G401.6 (cell line): ENCODE results near the gene ZNF652.
"Not testable (repeated sequence)": the region's sequence is repeated elsewhere in the genome, so short reads cannot be mapped to it uniquely, and the experiment has no call there.

Source experiments
- FAIRE-seq: peaks from 2 replicates; lab custom pipeline; 2012; peaks lifted over from hg19 to GRCh38; lab: Jason Lieb, UNC

The ZNF652 gene

GRCh38 chr17:49361902-49362722, at the start of gene ZNF652:
ZNF652 (minus strand) TSS chr17:49362250; CDS start chr17:49317725, 44,525 bp downstream.
- no peak for FAIRE-seq

- no peak for FAIRE-seq
Measured at GRCh38 chr17:49409066-49409465, 47.0 kb upstream of the ZNF652 start.

DNA sequence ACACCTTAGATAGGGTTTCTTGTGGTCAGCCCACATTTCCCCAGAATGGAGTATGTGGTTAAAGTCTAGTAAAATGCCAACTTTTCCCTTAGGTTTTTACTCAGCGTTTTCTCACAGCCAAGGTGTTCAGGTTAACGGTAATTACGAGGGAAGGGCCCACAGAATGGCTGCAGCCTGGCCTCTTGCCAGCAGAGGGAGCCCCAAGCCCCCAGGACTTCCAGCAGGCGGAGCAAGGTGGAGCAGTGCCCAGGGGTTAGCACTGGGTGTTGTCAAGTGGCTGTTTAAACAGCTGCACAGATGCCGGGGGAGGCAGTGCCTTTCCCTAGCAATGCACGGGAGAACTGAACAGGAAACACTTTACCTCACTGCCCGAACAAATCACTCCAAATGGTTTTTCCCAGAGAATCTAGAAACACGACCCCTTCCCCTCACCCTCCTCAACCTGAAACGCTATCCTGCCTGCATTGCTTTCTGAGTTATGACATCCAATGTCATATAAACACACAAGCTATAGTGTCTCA, 46.0 kb upstream of the ZNF652 start:
- no peak for FAIRE-seq

DNA sequence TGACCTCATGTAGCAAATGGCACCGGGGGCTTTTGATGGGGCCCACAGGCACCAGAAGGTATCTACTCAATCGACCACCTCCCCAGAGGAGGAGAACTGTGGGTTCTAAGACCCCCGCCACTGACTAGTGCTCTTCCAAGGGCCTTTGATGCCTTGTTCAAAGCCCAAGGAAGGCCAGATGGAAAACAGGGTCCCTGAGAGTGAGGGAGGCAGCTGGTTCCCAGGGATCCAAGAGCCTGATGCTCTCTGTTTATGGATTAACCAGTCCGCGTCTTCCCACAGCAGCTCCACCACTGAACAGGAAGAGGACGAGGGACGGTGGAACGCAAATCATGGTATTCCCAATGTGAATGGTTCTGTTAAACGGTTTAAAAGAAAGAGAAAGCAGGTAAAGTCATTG, 45.0 kb upstream of the ZNF652 start:
- no peak for FAIRE-seq

GRCh38 chr17:49406421-49407061, 44.5 kb upstream of the ZNF652 start:
- FAIRE-seq, result no peak

DNA sequence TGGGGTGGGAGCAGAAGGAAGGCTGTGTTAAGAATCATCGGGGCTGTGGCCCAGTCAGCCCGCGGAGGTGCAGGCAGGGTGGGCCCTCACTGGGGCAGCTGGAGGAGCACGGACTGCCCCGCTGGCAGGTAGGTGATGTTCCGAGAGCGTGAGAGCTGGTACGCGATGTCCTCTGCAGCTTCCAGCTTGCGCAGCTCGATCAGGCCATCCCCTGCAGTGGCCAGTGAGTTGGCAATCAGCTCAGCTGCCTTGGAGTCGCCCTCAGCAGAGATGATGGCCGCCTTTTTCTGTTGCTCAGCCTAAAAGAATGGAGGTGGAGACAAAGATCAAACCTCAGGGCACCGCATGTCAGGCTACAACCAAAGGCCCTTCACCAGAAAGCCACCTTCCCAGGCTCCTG, 42.9 kb upstream of the ZNF652 start:
- no peak for FAIRE-seq

DNA sequence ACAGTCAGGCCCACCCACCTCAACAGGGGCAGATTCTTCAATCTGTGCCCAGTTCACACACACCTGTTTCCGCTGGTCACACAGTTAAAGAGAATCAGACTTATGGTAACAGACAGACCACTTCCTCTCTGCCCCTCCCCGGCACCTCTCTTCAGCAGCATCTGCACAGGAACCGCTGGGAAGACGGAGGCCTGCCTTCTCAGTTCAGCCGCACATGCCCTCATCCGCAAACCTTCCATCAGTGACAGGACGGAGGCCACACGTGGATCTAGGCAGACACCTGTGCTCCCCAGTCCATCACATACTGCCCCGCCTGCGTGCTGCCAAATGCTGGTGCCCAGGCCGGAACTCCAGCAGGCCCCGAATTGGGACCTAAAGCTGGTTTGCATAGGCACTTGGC, 42.3 kb upstream of the ZNF652 start:
- no peak for FAIRE-seq

GRCh38 chr17:49403514-49404289, 41.7 kb upstream of the ZNF652 start:
- no peak for FAIRE-seq

DNA sequence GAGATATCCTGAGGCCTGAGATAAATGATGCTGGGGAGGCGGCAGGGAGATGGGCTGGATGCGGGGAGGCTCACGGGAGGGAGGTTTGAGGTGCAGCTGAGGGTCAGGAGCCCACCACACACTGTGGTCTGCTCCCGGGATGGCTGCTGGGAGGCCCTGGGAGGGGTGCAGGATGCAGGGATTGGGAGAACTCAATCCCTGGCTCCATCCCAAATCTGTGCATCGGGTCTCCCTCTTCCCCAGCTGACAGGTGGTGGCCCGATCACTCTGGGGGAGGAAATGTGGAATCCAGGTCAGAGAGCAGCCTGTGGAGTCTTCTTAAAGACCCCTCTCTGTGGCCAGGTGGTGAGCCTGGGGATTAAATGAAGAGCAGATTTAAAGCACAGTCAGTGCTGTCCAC, 40.7 kb upstream of the ZNF652 start:
- FAIRE-seq, result no peak

DNA sequence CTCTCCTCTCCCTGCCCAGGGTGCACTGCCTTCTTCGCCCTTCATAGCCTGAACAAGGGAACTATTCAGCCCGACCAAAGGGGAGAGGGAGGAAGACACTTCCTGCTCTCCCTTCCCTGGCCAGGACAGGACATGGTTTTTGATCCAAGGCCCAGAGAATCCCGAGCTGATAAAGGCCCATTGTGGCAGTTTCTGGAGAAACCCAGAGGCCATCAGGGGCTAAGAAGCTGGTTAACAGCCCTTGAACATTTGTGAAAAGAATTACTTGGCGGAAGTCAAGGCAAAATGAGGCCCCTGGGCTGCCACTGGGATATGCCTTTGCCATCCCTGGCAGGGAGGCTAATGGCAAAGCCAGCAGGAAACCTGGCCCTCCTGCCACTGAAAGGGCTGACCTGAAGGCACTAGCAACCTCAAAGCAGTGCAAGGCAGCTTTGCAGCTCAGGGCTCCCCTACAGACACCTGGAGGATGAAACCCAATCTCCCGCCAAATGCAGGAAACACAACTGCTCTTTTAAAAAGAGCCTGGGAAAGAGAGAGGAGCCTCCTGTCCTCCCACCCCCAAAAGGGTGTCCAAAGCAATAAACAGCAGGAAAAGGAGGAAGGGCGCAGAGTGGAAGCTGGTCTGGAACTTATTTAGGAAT, 40.0 kb upstream of the ZNF652 start:
- FAIRE-seq, result no peak

DNA sequence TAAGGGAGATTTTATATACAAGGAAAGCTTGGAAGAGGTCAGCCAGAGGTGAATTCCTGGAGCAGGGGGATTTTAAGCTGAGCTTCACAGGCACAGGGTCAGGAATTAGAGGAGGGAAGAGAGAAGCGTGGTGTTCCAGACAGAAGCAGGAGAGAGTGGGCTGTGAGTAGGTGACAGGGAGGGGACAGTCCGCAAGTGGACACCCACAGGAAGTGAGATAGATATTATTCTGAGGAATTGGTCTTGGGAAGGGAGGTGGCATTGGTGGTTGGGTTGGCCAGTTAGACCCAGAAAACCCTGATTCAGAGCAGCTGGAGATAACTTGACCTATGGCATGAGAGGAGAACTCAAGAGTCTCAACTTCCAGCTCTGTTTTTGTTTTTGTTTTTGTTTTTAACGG, 37.9 kb upstream of the ZNF652 start:
- FAIRE-seq, result no peak

DNA sequence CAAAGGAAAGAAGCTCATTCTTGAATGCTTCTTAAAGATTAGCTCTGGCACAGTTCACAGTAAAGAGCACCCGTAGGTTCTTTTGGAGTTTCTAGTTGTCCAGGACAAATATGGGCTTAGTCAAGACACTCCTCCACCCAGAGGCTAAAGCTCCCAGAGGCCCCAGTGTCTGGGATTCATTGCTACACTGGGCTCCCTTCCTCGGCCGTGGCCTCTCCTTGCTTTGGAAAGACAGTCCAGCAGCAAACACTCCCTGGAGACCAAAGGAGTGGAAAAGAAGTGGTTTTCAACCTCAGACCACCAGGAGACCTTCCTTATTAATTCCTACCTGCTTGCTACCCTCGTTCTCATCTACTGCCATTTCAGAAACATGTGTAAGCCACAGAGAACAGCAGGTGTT, 35.5 kb upstream of the ZNF652 start:
- no peak for FAIRE-seq

DNA sequence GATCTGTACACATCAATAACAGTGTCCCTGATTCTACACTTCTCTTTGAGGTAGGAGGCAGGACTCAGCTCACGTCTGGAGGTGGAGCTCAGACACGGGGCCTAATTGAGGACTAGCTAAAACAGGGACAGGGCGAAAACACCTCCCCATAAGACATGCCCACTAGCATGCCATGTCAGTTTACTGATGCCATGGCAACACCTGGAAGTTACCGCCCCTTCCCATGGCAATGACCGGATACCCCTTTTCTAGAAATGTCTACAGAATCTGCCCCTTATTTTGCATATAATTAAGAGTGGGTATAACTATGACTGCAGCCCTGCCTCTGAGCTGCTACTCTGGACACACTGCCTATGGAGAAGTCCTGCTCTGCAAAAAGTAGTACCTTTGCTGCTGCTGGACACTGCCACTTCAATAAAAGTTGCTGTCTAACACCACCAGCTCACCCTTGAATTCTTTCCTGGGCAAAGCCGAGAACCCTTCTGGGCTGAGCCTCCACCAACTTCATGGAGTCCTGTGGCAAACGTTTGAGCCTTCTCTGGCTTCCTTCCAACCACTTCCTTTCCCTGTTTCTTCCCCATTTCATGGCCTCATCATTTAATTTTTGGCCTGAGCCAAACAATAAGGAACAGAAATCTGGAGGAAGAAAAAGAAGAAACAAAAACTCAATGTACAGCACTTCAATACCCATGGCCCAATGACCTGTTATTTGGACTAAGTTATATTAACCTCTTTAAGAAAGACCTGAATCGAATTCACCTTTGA, 31.6 kb upstream of the ZNF652 start:
- FAIRE-seq, result no peak

DNA sequence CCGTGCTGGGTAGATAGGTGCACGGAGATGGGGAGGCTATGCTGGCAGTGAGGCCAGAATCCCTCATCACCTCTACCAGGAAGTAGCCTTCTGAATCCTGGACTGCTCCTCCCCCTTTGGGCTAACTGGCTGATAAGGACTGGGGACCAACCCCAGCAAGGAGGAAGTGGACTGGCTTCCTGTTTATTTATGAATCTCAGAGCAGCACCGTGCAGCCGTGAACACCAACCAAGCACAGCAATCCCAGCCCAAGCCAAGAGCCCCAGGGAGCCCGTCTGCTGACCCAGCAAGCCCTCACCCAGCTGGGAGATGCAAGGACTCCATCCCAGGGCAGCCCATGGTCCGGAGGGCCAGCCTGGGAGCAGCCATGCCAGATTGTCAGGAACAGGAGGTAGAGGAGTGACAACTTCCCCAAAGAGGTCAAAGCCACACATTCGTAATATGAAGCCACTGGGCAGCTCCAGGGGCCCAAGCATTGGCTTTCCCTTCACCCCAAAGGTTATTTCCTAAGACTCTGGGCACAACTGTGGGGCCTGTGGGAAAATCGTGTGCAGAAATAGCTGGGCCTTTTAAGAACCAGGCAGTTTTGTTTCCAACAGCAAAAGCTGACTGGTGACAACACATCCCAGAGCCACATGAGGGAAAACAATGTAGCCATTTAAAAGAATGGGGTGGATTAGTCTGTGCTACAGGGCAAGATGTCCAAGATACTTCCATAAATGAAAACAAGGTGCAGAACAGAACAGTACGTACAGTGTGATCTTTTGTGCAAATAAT, 28.7 kb upstream of the ZNF652 start:
- FAIRE-seq, result no peak

GRCh38 chr17:49389514-49390347, 27.7 kb upstream of the ZNF652 start:
- not testable (repeated sequence) for FAIRE-seq

- no peak for FAIRE-seq
Measured at GRCh38 chr17:49388692-49389513, 26.9 kb upstream of the ZNF652 start.

GRCh38 chr17:49388290-49388640, 26.2 kb upstream of the ZNF652 start:
- FAIRE-seq, result no peak

- FAIRE-seq, result no peak
Measured at GRCh38 chr17:49387498-49388289, 25.6 kb upstream of the ZNF652 start.
